Brain microvascular endothelial cell (primary cell): ENCODE data around the gene QSOX1.

Experiments
- DNase-seq: peaks from one replicate; pipeline ENCODE4 v3.0.0-alpha.2; 2020
- H3K27ac ChIP-seq: fragments of 250-450 bp; sonication (Bioruptor Pico); 2 replicates; pipeline ENCODE4 v1.5.1; 2020; ENCODE audit warnings: mild to moderate bottlenecking, moderate library complexity
- H3K27me3 ChIP-seq: fragments of 250-450 bp; sonication (Bioruptor Pico); replicated peaks from 2 replicates; pipeline ENCODE4 v1.5.1; 2020; ENCODE audit warnings: mild to moderate bottlenecking
- H3K36me3 ChIP-seq: fragments of 250-450 bp; sonication (Bioruptor Pico); replicated peaks from 2 replicates; pipeline ENCODE4 v1.5.1; 2020; ENCODE audit warnings: mild to moderate bottlenecking
- H3K4me3 ChIP-seq: 2 replicates; pipeline ENCODE4 v1.5.1; 2011; ENCODE audit warnings: low read depth, mild to moderate bottlenecking, control low read depth, low read length, moderate library complexity
- in situ Hi-C: cut with HindIII; loops from 2 replicates; pipeline ENCODE4 v1.10.0; 2017; ENCODE audit warnings: low sequenced_read_pairs, low pct_ligation_motif_present
- TF ChIP-seq, protein P1 (sequence below): IDR thresholded peaks from 2 replicates; pipeline ENCODE4 v1.5.1; 2011; ENCODE audit warnings: low read depth, mild to moderate bottlenecking, moderate library complexity, low read length, control low read depth, inconsistent platforms; ENCODE audit errors: missing control alignments

The QSOX1 gene

DNA sequence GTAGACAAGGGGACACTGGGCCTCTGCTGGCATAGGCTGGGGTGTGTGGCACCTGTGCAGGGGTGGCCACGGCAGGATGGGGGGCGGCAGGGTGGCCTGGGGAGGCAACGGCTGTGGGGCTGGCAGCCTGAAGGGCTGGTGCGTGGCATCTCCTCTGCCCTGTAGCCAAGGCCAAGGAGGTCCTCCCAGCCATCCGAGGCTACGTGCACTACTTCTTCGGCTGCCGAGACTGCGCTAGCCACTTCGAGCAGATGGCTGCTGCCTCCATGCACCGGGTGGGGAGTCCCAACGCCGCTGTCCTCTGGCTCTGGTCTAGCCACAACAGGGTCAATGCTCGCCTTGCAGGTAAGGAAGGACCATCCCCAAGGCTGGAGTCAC is 39.4 kb downstream of the QSOX1 start:
- no peak for DNase-seq
- Histone ChIP-seq H3K27ac (no peak overlapping the region), H3K36me3 (peaks cover 58% of the 10 kb centered on the region), H3K27me3 (no peaks in the 10 kb centered on the region), H3K4me3 (no peak overlapping the region)
- TF ChIP-seq, protein P1, sequence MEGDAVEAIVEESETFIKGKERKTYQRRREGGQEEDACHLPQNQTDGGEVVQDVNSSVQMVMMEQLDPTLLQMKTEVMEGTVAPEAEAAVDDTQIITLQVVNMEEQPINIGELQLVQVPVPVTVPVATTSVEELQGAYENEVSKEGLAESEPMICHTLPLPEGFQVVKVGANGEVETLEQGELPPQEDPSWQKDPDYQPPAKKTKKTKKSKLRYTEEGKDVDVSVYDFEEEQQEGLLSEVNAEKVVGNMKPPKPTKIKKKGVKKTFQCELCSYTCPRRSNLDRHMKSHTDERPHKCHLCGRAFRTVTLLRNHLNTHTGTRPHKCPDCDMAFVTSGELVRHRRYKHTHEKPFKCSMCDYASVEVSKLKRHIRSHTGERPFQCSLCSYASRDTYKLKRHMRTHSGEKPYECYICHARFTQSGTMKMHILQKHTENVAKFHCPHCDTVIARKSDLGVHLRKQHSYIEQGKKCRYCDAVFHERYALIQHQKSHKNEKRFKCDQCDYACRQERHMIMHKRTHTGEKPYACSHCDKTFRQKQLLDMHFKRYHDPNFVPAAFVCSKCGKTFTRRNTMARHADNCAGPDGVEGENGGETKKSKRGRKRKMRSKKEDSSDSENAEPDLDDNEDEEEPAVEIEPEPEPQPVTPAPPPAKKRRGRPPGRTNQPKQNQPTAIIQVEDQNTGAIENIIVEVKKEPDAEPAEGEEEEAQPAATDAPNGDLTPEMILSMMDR, result no peak
- in situ Hi-C loops, result loop anchor here (25.0 kb wide), 1 partner anchor 332 kb away; no protein-coding TSS in a partner anchor

DNA sequence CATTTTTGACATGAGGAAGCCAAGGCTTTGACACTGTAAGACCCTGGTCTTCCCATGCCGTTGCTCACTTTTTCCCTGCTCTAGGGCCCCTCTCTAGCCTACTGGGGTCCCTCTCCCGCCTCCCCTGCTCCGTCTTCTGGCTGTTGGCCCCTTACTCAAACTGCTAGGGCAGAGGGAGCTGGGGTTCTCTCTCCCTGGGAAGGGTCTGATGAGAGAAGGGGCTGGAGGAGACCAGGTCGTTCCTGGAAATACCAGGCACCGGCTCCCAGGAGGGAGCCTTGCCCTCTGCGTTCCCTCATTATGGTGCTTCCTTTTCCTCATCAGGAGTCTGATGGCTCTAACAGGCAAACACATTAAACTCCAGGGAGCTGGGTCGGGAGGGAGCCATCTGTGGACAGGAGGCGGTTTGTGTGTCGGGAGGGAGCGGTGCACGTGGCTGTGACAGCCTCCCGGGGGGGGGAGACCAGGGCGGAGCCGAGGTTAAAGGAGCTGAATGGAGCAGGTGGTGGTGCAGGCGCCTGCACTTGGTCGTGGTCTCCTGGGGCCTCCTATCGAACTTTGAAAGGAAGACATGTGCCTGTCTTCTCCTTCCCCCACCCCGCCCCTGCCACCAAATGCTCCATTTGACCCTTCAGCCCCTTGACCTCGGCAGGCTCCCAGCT is 40.0 kb downstream of the QSOX1 start:
- in situ Hi-C loops, result loop anchor here (25.0 kb wide), 1 partner anchor 332 kb away; no protein-coding TSS in a partner anchor
- Histone ChIP-seq H3K36me3 (peaks cover 56% of the 10 kb centered on the region), H3K4me3 (no peak overlapping the region), H3K27ac (no peak overlapping the region), H3K27me3 (no peaks in the 10 kb centered on the region)
- TF ChIP-seq, protein P1, result no peak
- no peak for DNase-seq

DNA sequence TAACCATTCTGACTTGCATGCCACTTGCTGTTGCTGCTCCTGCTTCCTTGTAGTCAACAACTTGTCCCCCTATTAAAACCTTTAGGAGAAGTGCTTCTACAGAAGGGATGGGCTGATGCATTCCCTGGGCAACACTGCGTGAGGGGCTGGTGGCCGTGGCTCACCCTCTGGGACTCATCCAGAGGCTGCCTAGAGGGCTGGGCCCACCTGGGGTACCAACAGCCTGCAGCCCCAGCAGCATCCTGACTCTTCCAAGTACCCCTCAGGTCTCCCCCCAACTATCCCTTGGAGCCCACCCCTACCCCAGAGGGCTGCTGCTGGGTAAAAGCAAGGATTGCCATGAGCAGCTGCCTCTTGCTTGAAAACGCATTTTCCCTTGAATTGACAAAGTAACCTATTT is 40.7 kb downstream of the QSOX1 start:
- TF ChIP-seq, protein P1, result no peak
- Histone ChIP-seq H3K27me3 (no peaks in the 10 kb centered on the region), H3K4me3 (no peak overlapping the region), H3K27ac (no peak overlapping the region), H3K36me3 (peaks cover 49% of the 10 kb centered on the region)
- no peak for DNase-seq
- in situ Hi-C loops, result loop anchor here (25.0 kb wide), 1 partner anchor 333 kb away; no protein-coding TSS in a partner anchor

DNA sequence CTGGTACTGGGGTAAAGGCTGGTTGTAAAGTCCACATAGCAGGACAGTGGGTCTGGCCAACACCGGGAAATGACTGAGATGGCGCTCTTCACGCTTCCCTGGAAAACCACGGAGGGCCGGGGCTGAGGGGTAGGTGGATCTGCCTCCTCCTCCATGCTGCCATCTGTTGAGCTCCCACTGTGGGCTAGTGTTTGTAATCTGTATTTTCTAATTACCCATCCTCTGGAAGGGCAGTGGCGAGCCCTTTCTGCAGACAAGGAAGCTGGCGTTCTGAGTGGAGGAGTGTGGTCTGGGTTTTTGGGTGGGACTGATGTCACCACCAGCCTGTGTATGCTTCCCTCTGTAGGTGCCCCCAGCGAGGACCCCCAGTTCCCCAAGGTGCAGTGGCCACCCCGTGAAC is 41.2 kb downstream of the QSOX1 start:
- H3K4me3 ChIP-seq, result no peak overlapping the region
- TF ChIP-seq, protein P1, result no peak
- H3K27ac ChIP-seq, result no peak overlapping the region
- in situ Hi-C loops, result loop anchor here (25.0 kb wide), 1 partner anchor 334 kb away; no protein-coding TSS in a partner anchor
- DNase-seq, result no peak
- no peaks in the 10 kb centered on the region for H3K27me3 ChIP-seq
- peaks cover 47% of the 10 kb centered on the region for H3K36me3 ChIP-seq

DNA sequence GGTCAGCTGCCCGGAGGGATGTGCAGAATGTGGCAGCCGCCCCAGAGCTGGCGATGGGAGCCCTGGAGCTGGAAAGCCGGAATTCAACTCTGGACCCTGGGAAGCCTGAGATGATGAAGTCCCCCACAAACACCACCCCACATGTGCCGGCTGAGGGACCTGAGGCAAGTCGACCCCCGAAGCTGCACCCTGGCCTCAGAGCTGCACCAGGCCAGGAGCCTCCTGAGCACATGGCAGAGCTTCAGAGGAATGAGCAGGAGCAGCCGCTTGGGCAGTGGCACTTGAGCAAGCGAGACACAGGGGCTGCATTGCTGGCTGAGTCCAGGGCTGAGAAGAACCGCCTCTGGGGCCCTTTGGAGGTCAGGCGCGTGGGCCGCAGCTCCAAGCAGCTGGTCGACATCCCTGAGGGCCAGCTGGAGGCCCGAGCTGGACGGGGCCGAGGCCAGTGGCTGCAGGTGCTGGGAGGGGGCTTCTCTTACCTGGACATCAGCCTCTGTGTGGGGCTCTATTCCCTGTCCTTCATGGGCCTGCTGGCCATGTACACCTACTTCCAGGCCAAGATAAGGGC is 41.9 kb downstream of the QSOX1 start:
- peaks cover 41% of the 10 kb centered on the region for H3K36me3 ChIP-seq
- in situ Hi-C loops, result loop anchor here (25.0 kb wide), 1 partner anchor 334 kb away; no protein-coding TSS in a partner anchor

More for the DNA sequence above, 41.9 kb downstream of the QSOX1 start:
- TF ChIP-seq, protein P1, result no peak
- Histone ChIP-seq H3K27ac (no peak overlapping the region), H3K27me3 (no peaks in the 10 kb centered on the region), H3K4me3 (no peak overlapping the region)
- DNase-seq, result no peak
